Thoracic aorta (tissue), 2 donors: ENCODE results near the gene PTPRF. TPM values are rescaled to one million over a fixed set of nuclear protein-coding genes. Genes with fewer than 3 reads are reported as not detected.
A peak's percentile ranks its signal among the peaks of the same experiment; 100 is the strongest.
"Not testable (repeated sequence)": the region's sequence is repeated elsewhere in the genome, so short reads cannot be mapped to it uniquely, and the experiment has no call there.

Experiments used
- ATAC-seq: fragments of 150-250 bp; one replicate; pipeline ENCODE4 v1.8.0; 2017; ENCODE audit warnings: low read depth; ENCODE audit not compliant: insufficient number of reproducible peaks, low FRiP score
- DNase-seq: peaks from one replicate; pipeline ENCODE4 v3.0.0-alpha.2; 2020; ENCODE audit warnings: low spot score
- H3K27ac ChIP-seq, 2 donors: fragments of 200-600 bp; sonication (generic); 1 replicate in 1 of 2; 2 replicates in 1 of 2; pipeline ENCODE4 v1.5.1; 2016; ENCODE audit warnings: mild to moderate bottlenecking in 2 of 2, moderate library complexity in 2 of 2
- H3K27me3 ChIP-seq: fragments of 200-600 bp; sonication (generic); replicated peaks from 2 replicates; pipeline ENCODE4 v1.6.0; 2016; ENCODE audit warnings: mild to moderate bottlenecking; ENCODE audit not compliant: insufficient read depth
- H3K36me3 ChIP-seq: fragments of 200-600 bp; sonication (generic); one replicate; pipeline ENCODE4 v1.5.1; 2016
- H3K4me1 ChIP-seq, 2 donors: fragments of 200-600 bp; sonication (generic); 1 replicate in 1 of 2; 2 replicates in 1 of 2; pipeline versions ENCODE4 v1.5.1 to v1.6.0; 2016; ENCODE audit warnings: low read depth in 2 of 2, mild to moderate bottlenecking in 1 of 2; ENCODE audit not compliant: control insufficient read depth in 1 of 2
- H3K4me3 ChIP-seq: fragments of 200-600 bp; sonication (generic); 2 replicates; pipeline ENCODE4 v1.5.1; 2016; ENCODE audit warnings: mild to moderate bottlenecking
- H3K9me3 ChIP-seq: fragments of 200-600 bp; sonication (generic); 2 replicates; pipeline ENCODE4 v1.5.1; 2016
- total RNA-seq, 2 donors: library from RNA; depleted of rRNA; stranded (reverse); fragments of >200 nt; gene quantifications; one replicate each; pipeline versions ENCODE4 v1.1.0 to v1.2.3, GENCODE V29; 2016
- TF ChIP-seq, protein P1 (sequence below): fragments of 200-600 bp; sonication (generic); IDR thresholded peaks from one replicate; pipeline ENCODE4 v1.5.1; 2019; ENCODE audit warnings: antibody characterized with exemption

Gene PTPRF
- total RNA-seq, 2 donors from 2014 or later = 43.9 to 55.1 TPM

- Histone ChIP-seq H3K4me1 (peaks cover 22 to 39% of the 10 kb centered on the region in 2 donors), H3K4me3 (no peak overlapping the region), H3K36me3 (no peaks in the 10 kb centered on the region), H3K27ac (peak overlapping the region in 1 of 2 donors; percentile 7), H3K27me3 (no peaks in the 10 kb centered on the region), H3K9me3 (no peaks in the 10 kb centered on the region)
- DNase-seq = peak; percentile 47
- no peak for ATAC-seq
- TF ChIP-seq, protein P1, sequence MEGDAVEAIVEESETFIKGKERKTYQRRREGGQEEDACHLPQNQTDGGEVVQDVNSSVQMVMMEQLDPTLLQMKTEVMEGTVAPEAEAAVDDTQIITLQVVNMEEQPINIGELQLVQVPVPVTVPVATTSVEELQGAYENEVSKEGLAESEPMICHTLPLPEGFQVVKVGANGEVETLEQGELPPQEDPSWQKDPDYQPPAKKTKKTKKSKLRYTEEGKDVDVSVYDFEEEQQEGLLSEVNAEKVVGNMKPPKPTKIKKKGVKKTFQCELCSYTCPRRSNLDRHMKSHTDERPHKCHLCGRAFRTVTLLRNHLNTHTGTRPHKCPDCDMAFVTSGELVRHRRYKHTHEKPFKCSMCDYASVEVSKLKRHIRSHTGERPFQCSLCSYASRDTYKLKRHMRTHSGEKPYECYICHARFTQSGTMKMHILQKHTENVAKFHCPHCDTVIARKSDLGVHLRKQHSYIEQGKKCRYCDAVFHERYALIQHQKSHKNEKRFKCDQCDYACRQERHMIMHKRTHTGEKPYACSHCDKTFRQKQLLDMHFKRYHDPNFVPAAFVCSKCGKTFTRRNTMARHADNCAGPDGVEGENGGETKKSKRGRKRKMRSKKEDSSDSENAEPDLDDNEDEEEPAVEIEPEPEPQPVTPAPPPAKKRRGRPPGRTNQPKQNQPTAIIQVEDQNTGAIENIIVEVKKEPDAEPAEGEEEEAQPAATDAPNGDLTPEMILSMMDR = no peak
These were observed 15.2 kb downstream of the PTPRF start for GRCh38 chr1:43545695-43546387.

DNA sequence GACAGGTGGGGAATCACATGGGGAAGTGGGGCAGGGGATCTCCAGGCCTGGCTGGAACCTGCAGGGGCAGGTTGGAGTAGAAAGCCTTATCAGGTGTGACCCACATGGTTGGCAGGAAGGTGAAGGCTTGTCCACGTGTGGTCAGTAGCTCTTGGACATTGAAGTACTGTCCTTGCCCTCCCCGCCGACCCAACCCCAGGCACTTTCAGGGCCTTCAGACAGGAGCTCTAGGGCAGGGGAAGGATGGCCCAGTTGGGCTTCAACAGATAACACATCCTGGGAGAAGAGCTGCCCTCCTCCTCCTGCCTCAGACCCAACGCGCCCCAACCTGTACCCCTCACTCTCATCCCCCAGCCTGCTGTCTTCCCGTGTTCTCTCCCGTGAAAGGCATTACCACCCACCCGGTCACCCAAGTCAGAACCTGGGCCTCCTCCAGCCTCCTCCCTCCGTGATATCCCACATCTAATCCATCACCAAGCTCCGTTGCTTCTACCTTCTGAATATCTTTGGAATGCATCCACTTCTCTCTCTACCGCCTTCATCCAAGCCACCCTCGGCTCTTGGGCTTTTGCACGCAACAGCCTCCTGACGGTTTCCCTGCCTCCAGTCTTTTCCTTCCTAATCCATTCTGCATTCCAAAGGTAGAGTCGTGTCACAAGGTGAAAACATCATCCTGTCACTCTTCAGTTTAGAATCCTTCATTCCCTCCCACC, 15.9 kb downstream of the PTPRF start:
- H3K9me3 ChIP-seq = no peaks in the 10 kb centered on the region
- no peaks in the 10 kb centered on the region for H3K27me3 ChIP-seq
- no peaks in the 10 kb centered on the region for H3K36me3 ChIP-seq
- no peak overlapping the region for H3K27ac ChIP-seq
- no peak overlapping the region for H3K4me3 ChIP-seq
- DNase-seq = no peak
- TF ChIP-seq, protein P1 = no peak
- no peak for ATAC-seq
- peaks cover 22 to 32% of the 10 kb centered on the region in 2 donors for H3K4me1 ChIP-seq

DNA sequence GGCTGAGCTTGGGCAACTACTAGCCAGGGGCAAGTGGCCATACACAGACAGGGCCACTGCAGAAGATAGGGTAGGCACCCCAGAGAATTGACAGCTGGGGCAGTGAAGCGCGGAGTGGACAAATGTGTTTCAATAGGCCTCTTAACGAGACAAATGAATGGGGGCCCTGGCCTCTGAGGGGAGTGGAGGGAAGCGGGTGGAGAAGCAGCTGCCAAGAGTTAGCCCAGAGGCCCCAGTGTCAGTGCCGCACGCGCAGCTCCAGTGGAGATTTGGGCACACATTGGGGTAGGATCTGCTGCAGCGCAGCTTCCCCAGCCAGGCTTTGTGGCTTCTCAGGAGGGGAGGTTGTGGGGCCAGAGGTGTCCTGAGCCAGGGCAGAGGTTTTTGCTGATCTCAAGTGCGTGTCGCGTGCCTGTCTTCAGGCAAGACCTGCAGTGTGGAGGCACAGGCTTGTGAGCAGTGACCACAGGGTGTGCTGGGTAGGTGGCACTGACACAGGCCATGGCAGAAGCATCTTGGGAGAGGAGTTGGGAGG, 16.9 kb downstream of the PTPRF start:
- Histone ChIP-seq H3K27me3 (no peaks in the 10 kb centered on the region), H3K4me1 (peaks cover 11 to 24% of the 10 kb centered on the region in 2 donors), H3K36me3 (no peaks in the 10 kb centered on the region), H3K4me3 (no peak overlapping the region), H3K9me3 (no peaks in the 10 kb centered on the region), H3K27ac (no peak overlapping the region)
- TF ChIP-seq, protein P1 = no peak
- no peak for ATAC-seq
- DNase-seq = no peak

DNA sequence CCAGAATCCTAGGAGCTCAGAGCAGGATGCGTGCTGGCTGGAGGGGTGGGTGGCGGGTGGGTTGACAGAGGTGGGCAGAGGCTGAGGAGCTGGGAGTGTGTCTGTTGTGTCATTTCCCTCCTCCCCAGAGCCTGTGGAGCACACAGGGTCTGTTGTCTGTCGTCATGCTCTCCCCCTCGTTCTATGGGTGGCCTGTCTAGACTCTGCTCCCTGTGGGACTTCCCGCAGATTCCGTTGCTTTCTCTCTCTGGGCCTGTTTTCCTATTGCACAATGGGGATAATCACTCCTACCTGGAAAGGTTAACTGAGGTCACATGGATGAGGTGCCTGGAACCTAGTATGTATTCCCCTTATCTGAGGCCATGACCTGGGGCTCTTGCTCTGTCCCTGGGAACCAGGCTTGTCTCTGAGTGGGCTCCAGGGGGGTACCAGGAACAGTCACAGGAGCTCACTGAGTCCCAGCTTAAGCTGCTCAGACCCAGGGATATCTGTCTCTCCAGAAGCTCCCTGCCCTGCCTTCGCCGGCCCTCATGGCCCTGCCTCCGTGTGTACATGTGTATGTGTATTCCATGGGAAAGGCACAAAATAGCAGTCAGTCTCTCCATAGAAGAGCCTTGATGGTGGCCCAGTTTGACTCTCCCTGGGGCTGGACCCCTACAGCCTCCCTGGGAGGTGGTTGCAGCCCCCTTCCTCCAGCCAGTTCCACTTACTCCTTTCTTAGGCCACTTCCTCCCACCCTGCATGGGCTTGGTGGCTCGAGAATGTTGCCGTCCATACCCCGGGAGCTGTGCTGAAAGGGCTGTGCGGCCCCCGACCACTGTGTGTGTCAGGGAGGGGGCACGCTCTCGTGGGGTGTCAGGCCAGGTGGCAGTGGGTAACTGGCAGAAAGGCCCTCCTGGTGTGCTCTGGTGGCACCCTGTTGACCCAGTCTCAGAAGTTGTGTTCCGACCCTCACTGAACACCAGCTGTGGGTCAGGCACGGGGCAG, 17.9 kb downstream of the PTPRF start:
- H3K4me1 ChIP-seq = peaks cover 11 to 27% of the 10 kb centered on the region in 2 donors
- no peaks in the 10 kb centered on the region for H3K27me3 ChIP-seq
- ATAC-seq (no peak), DNase-seq (no peak)
- H3K9me3 ChIP-seq = no peaks in the 10 kb centered on the region
- no peak overlapping the region for H3K4me3 ChIP-seq
- H3K36me3 ChIP-seq = no peaks in the 10 kb centered on the region
- TF ChIP-seq, protein P1 = no peak
- H3K27ac ChIP-seq = no peak overlapping the region

DNA sequence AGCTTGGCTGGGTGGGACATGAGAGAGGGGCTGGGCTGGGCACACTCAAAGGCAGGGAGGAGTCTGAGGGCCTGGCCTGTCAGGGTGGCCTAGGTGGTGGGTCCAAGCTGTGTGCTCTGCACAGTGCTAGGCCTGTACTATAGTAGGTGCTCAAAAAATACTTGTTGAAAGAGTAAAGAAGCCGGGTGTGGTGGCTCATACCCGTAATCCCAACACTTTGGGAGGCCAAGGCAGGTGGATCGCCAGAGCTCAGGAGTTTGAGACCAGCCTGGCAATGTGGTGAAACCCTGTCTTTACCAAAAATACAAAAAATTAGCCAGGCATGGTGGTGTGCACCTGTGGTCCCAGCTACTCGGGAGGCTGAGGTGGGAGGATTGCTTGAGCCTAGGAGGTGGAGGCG, 18.7 kb downstream of the PTPRF start:
- H3K4me1 ChIP-seq = peaks cover 11 to 27% of the 10 kb centered on the region in 2 donors

More for the DNA sequence above, 18.7 kb downstream of the PTPRF start:
- not testable (repeated sequence) for H3K27me3 ChIP-seq, DNase-seq, H3K9me3 ChIP-seq, ATAC-seq, H3K4me3 ChIP-seq, H3K36me3 ChIP-seq, H3K27ac ChIP-seq
